H1 (cell line): ENCODE data around the gene PDK3. TPM values are rescaled to one million over a fixed set of nuclear protein-coding genes. Genes with fewer than 3 reads are reported as not detected.

Source experiments
- CTCF ChIA-PET: fragments of 300-600 bp; sonication (Branson Sonifier 250); formaldehyde crosslinking; loops from one replicate; lab custom pipeline; 2021; ENCODE audit not compliant: partially characterized antibody; lab: Charles Lee
- POLR2A ChIA-PET: fragments of 300-600 bp; sonication (Branson Sonifier 250); formaldehyde crosslinking; loops from one replicate; lab custom pipeline; 2021; ENCODE audit warnings: inconsistent platforms; ENCODE audit not compliant: partially characterized antibody; lab: Charles Lee
- DNase-seq, 2 experiments: peaks; one replicate each; pipeline versions ENCODE4 v3.0.0 to v3.0.0-alpha.2; 2010 to 2022; ENCODE audit warnings: low spot score in 2 of 2, low read depth in 1 of 2, mixed read lengths in 1 of 2
- FAIRE-seq: peaks from 2 replicates; lab custom pipeline; 2011; peaks lifted over from hg19 to GRCh38; lab: Jason Lieb, UNC
- H2AFZ ChIP-seq: 2 replicates; pipeline ENCODE4 v1.8.1; 2012; ENCODE audit warnings: low read length, inconsistent platforms
- H2AK5ac ChIP-seq: 2 replicates; pipeline ENCODE4 v1.6.1; 2013; ENCODE audit warnings: low read depth, low read length
- H2BK120ac ChIP-seq: replicated peaks from 2 replicates; pipeline ENCODE3; 2013; ENCODE audit warnings: low read depth, low read length, inconsistent platforms
- H2BK12ac ChIP-seq: 2 replicates; pipeline ENCODE4 v1.6.1; 2013; ENCODE audit warnings: low read depth, low read length
- H2BK15ac ChIP-seq: 2 replicates; pipeline ENCODE4 v1.6.1; 2013; ENCODE audit warnings: low read length
- H2BK20ac ChIP-seq: 2 replicates; pipeline ENCODE4 v1.6.1; 2013; ENCODE audit warnings: low read length
- H2BK5ac ChIP-seq: 2 replicates; pipeline ENCODE4 v1.6.1; 2013; ENCODE audit warnings: low read depth, low read length
- H3K14ac ChIP-seq: 2 replicates; pipeline ENCODE4 v1.6.1; 2013; ENCODE audit warnings: inconsistent platforms; ENCODE audit not compliant: insufficient read length
- H3K18ac ChIP-seq: 2 replicates; pipeline ENCODE4 v1.6.1; 2013; ENCODE audit warnings: low read length; ENCODE audit errors: extremely low read depth
- H3K23ac ChIP-seq: 2 replicates; pipeline ENCODE4 v1.6.1; 2013; ENCODE audit warnings: inconsistent platforms; ENCODE audit not compliant: insufficient read length
- H3K23me2 ChIP-seq: 2 replicates; pipeline ENCODE4 v1.6.1; 2013; ENCODE audit warnings: low read depth, low read length
- H3K27ac ChIP-seq: 2 replicates; pipeline ENCODE4 v1.6.1; 2011; ENCODE audit warnings: low read depth, low read length, inconsistent platforms
- H3K27me3 ChIP-seq, 4 experiments: replicated peaks in 1 of 4; 1 replicate in 1 of 4; 2 replicates in 3 of 4; pipeline versions ENCODE4 v1.6.1 to v1.8.1; 2011 to 2013; ENCODE audit warnings: low read length in 3 of 4, mild to moderate bottlenecking in 3 of 4, inconsistent platforms in 2 of 4, mixed read lengths in 2 of 4, moderate library complexity in 1 of 4; ENCODE audit not compliant: control insufficient read depth in 3 of 4, insufficient read depth in 3 of 4; ENCODE audit errors: extremely low read depth in 1 of 4
- H3K36me3 ChIP-seq, 4 experiments: 2 replicates each; pipeline versions ENCODE4 v1.6.1 to v1.8.1; 2011 to 2013; ENCODE audit warnings: mild to moderate bottlenecking in 4 of 4, low read length in 3 of 4, moderate library complexity in 2 of 4, control low read depth in 1 of 4, inconsistent platforms in 1 of 4; ENCODE audit not compliant: insufficient read depth in 4 of 4, control insufficient read depth in 2 of 4
- H3K4ac ChIP-seq: replicated peaks from 2 replicates; pipeline ENCODE3; 2013; ENCODE audit warnings: low read length, low read depth, mixed read lengths, inconsistent platforms; ENCODE audit not compliant: insufficient read length
- H3K4me1 ChIP-seq, 4 experiments: replicated peaks in 1 of 4; 1 replicate in 1 of 4; 2 replicates in 3 of 4; pipeline versions ENCODE4 v1.6.1 to v1.8.1; 2011 to 2013; ENCODE audit warnings: low read length in 3 of 4, inconsistent platforms in 2 of 4, mixed read lengths in 1 of 4; ENCODE audit not compliant: insufficient read depth in 4 of 4, control insufficient read depth in 3 of 4
- H3K4me2 ChIP-seq, 2 experiments: 2 replicates each; pipeline versions ENCODE4 v1.6.1 to v1.8.1; 2011 to 2013; ENCODE audit warnings: low read depth in 2 of 2, low read length in 2 of 2, control low read depth in 1 of 2, inconsistent platforms in 1 of 2, mild to moderate bottlenecking in 1 of 2; ENCODE audit not compliant: insufficient read depth in 1 of 2
- H3K4me3 ChIP-seq, 4 experiments: fragments of 200-600, 300-600 bp in 1 of 4; sonication (generic), shearing (Covaris generic), sonication (Bioruptor Twin) in 1 of 4; 2 replicates each; pipeline versions ENCODE4 v1.5.1 to v1.8.1; 2011 to 2016; ENCODE audit warnings: low read length in 4 of 4, low read depth in 3 of 4, control low read depth in 2 of 4, inconsistent platforms in 2 of 4, mild to moderate bottlenecking in 2 of 4, mixed read lengths in 1 of 4, moderate library complexity in 1 of 4; ENCODE audit not compliant: insufficient read depth in 2 of 4; ENCODE audit errors: extremely low read depth in 1 of 4
- H3K56ac ChIP-seq: replicated peaks from 2 replicates; pipeline ENCODE3; 2013; ENCODE audit warnings: low read depth, mild to moderate bottlenecking, mixed read lengths, low read length, inconsistent platforms; ENCODE audit not compliant: insufficient read length
- H3K79me1 ChIP-seq: 2 replicates; pipeline ENCODE4 v1.6.1; 2013; ENCODE audit warnings: low read depth, low read length, control low read depth
- H3K79me2 ChIP-seq, 2 experiments: 2 replicates each; pipeline versions ENCODE4 v1.6.1 to v1.8.1; 2012 to 2013; ENCODE audit warnings: low read length in 2 of 2, mild to moderate bottlenecking in 2 of 2, inconsistent platforms in 1 of 2; ENCODE audit not compliant: insufficient read depth in 2 of 2, control insufficient read depth in 1 of 2
- H3K9ac ChIP-seq, 4 experiments: replicated peaks in 1 of 4; 1 replicate in 1 of 4; 2 replicates in 3 of 4; pipeline versions ENCODE4 v1.6.1 to v1.8.1; 2011 to 2013; ENCODE audit warnings: low read depth in 3 of 4, low read length in 3 of 4, control low read depth in 2 of 4, mild to moderate bottlenecking in 2 of 4, moderate library complexity in 2 of 4, inconsistent platforms in 1 of 4; ENCODE audit errors: extremely low read depth in 1 of 4
- H3K9me3 ChIP-seq, 2 experiments: 2 replicates each; pipeline versions ENCODE4 v1.6.1 to v1.8.1; 2012 to 2013; ENCODE audit warnings: mild to moderate bottlenecking in 2 of 2, moderate library complexity in 2 of 2, control low read depth in 1 of 2, inconsistent platforms in 1 of 2, low read depth in 1 of 2, low read length in 1 of 2, mixed read lengths in 1 of 2; ENCODE audit not compliant: insufficient read depth in 2 of 2
- H4K20me1 ChIP-seq, 2 experiments: replicated peaks in 1 of 2; 2 replicates each; pipeline versions ENCODE3 to v1.8.1; 2011 to 2013; ENCODE audit warnings: inconsistent platforms in 2 of 2, low read length in 2 of 2, mild to moderate bottlenecking in 1 of 2; ENCODE audit not compliant: insufficient read depth in 2 of 2, control insufficient read depth in 1 of 2
- H4K5ac ChIP-seq: 2 replicates; pipeline ENCODE4 v1.6.1; 2013; ENCODE audit warnings: low read length, low read depth, mixed read lengths, inconsistent platforms; ENCODE audit not compliant: insufficient read length
- H4K8ac ChIP-seq: 2 replicates; pipeline ENCODE4 v1.8.0; 2013; ENCODE audit warnings: mild to moderate bottlenecking, moderate library complexity, low read length, inconsistent platforms; ENCODE audit not compliant: insufficient read depth; ENCODE audit errors: extremely low read depth
- H4K91ac ChIP-seq: replicated peaks from 2 replicates; pipeline ENCODE3; 2013; ENCODE audit warnings: low read length, mixed read lengths, inconsistent platforms; ENCODE audit not compliant: insufficient read length
- POU5F1 ChIP-seq: IDR thresholded peaks from 2 replicates; pipeline ENCODE4 v1.6.1; 2011; ENCODE audit warnings: low read depth, mild to moderate bottlenecking, low read length, moderate library complexity
- SAP30 ChIP-seq: fragments of 300-600 bp; sonication (generic); IDR thresholded peaks from 2 replicates; pipeline ENCODE4 v1.7.1; 2012; ENCODE audit warnings: low read length, moderate library complexity, mild to moderate bottlenecking, inconsistent platforms; ENCODE audit not compliant: insufficient read depth, insufficient replicate concordance
- WGBS, 2 experiments: shearing (Covaris generic) in 1 of 2; methylation state at CpG; one replicate each; pipeline versions ENCODE4 v1.1.6 to v1.1.7; 2013 to 2015; ENCODE audit warnings: low lambda C conversion rate in 2 of 2, mixed read lengths in 2 of 2, inconsistent platforms in 1 of 2, low coverage in 1 of 2, missing lambda C conversion rate in 1 of 2; ENCODE audit not compliant: insufficient replicate concordance in 2 of 2, insufficient coverage in 1 of 2, insufficient read length in 1 of 2; ENCODE audit errors: extremely low coverage in 1 of 2, missing lambda C conversion rate in 1 of 2; 5-methylcytosine and 5-hydroxymethylcytosine counted together
- polyA plus RNA-seq, 7 experiments: library from polyadenylated mRNA; depleted of rRNA in 3 of 7; stranded (reverse) in 5 of 7; unstranded in 2 of 7; fragments of >200 nt in 5 of 7; fragments of 200-250 nt in 2 of 7; gene quantifications; 1 replicate in 5 of 7; 2 replicates in 1 of 7; 4 replicates in 1 of 7; pipeline versions ENCODE4 v1.2.1 to v1.2.3, GENCODE V29; 2011 to 2013; ENCODE audit warnings: missing spikeins in 2 of 7, mixed read lengths in 2 of 7
- total RNA-seq: library from RNA; stranded (reverse); fragmentation: NEBNext Ultra II Directional; extraction: Animal tissue kit (Norgen Biotek cat#: 25700); gene quantifications from 2 replicates; pipeline ENCODE4 v1.2.1, GENCODE V29; 2021

PDK3 gene
- total and polyA plus RNA-seq, 2 of the 8 experiments (the other 6 are each of a cell fraction or from before 2014, with no cell fraction given), result 22.5 to 25.5 TPM

DNA sequence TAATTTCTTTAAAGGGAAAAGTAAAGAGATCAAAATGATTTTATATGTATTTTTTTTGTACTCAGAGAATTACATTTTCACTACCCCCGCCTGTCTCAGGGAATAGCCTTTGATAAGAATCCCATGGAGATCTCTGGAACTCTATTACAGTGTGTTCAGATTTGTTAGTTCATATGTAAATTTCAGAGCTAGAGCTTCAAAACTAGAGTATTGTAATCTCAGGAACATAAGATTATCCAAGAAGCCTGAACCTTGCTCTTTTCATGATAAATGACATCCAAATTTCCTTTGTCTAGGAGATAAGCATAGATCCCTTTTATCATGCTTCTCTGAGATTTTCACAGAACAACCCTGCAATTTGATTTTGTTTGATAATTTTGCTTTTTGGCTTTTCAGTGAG is 82.9 kb downstream of the PDK3 start:
- Histone ChIP-seq H3K4me2 (no peak overlapping the region), H3K9me3 (no peaks in the 10 kb centered on the region), H3K4ac (no peak overlapping the region), H3K9ac (no peak overlapping the region), H3K4me3 (no peak overlapping the region), H3K23me2 (no peaks in the 10 kb centered on the region), H2BK12ac (no peak overlapping the region), H2BK5ac (no peak overlapping the region), H2BK120ac (no peak overlapping the region), H3K56ac (no peak overlapping the region), H3K36me3 (no peaks in the 10 kb centered on the region), H4K8ac (no peak overlapping the region), H3K14ac (no peak overlapping the region), H3K18ac (no peak overlapping the region), H4K91ac (no peak overlapping the region), H2AK5ac (no peak overlapping the region), H3K79me1 (no peaks in the 10 kb centered on the region), H4K20me1 (no peaks in the 10 kb centered on the region), H2BK20ac (no peak overlapping the region), H3K27me3 (no peaks in the 10 kb centered on the region), H2AFZ (no peak overlapping the region), H3K4me1 (no peaks in the 10 kb centered on the region), H4K5ac (no peak overlapping the region), H3K23ac (no peak overlapping the region), H2BK15ac (no peak overlapping the region), H3K27ac (no peak overlapping the region), H3K79me2 (no peaks in the 10 kb centered on the region)
- POLR2A ChIA-PET, result interaction anchor here (1.4 kb wide), 1 partner anchor 8 kb away, joined by 3 read pairs; no protein-coding TSS in a partner anchor
- DNase-seq (no peak), FAIRE-seq (no peak)
- 73% methylated on average over 1 of the region's 1 CpG; no CpG with 5 or more reads in 1 of the 2 experiments for WGBS, 2 experiments
- no peak for TF ChIP-seq SAP30
- TF ChIP-seq POU5F1, result no peak
- CTCF ChIA-PET, result interaction anchor here (0.7 to 1.8 kb wide), 2 partner anchors 36 to 176 kb away, joined by 3 to 7 read pairs; no protein-coding TSS in a partner anchor
